Measurements from ENCODE around the gene PTGR3.
A peak's percentile ranks its signal among the peaks of the same experiment; 100 is the strongest.

The PTGR3 gene

GRCh38 chr18:75209129-75209950 lies at the start of gene PTGR3:
Gene PTGR3, minus strand, starts transcription at chr18:75209139. Its CDS starts 81 bp downstream, at chr18:75209058.
- peak; percentile 57 for DNase-seq (ENCODE audit: low read depth)

GRCh38 chr18:75257605-75258004 lies 48.7 kb upstream of the PTGR3 start:
- no peak for DNase-seq (ENCODE audit: low read depth)

GRCh38 chr18:75256376-75256775 lies 47.4 kb upstream of the PTGR3 start:
- DNase-seq (ENCODE audit: low read depth) = no peak

GRCh38 chr18:75255094-75255493 lies 46.2 kb upstream of the PTGR3 start:
- DNase-seq (ENCODE audit: low read depth) = no peak

GRCh38 chr18:75253784-75254183 lies 44.8 kb upstream of the PTGR3 start:
- DNase-seq (ENCODE audit: low read depth) = no peak

GRCh38 chr18:75253043-75253442 lies 44.1 kb upstream of the PTGR3 start:
- DNase-seq (ENCODE audit: low read depth) = no peak

- DNase-seq (ENCODE audit: low read depth) = no peak
These were observed 43.2 kb upstream of the PTGR3 start for GRCh38 chr18:75252136-75252535.

- DNase-seq (ENCODE audit: low read depth) = no peak
These were observed 42.5 kb upstream of the PTGR3 start for GRCh38 chr18:75251466-75251865.

GRCh38 chr18:75250471-75250821 lies 41.5 kb upstream of the PTGR3 start:
- DNase-seq (ENCODE audit: low read depth) = no peak

- no peak for DNase-seq (ENCODE audit: low read depth)
These were observed 40.9 kb upstream of the PTGR3 start for GRCh38 chr18:75249672-75250470.

- no peak for DNase-seq (ENCODE audit: low read depth)
These were observed 40.2 kb upstream of the PTGR3 start for GRCh38 chr18:75249175-75249518.

GRCh38 chr18:75248426-75249174 lies 39.7 kb upstream of the PTGR3 start:
- DNase-seq (ENCODE audit: low read depth) = no peak

GRCh38 chr18:75247611-75248421 lies 38.9 kb upstream of the PTGR3 start:
- no peak for DNase-seq (ENCODE audit: low read depth)

GRCh38 chr18:75246721-75247610 lies 38.0 kb upstream of the PTGR3 start:
- no peak for DNase-seq (ENCODE audit: low read depth)

GRCh38 chr18:75244351-75245313 lies 35.7 kb upstream of the PTGR3 start:
- no peak for DNase-seq (ENCODE audit: low read depth)

GRCh38 chr18:75241705-75242104 lies 32.8 kb upstream of the PTGR3 start:
- no peak for DNase-seq (ENCODE audit: low read depth)

GRCh38 chr18:75240433-75240832 lies 31.5 kb upstream of the PTGR3 start:
- no peak for DNase-seq (ENCODE audit: low read depth)

GRCh38 chr18:75238786-75239185 lies 29.8 kb upstream of the PTGR3 start:
- no peak for DNase-seq (ENCODE audit: low read depth)

GRCh38 chr18:75238100-75238499 lies 29.2 kb upstream of the PTGR3 start:
- DNase-seq (ENCODE audit: low read depth) = no peak

GRCh38 chr18:75235896-75236295 lies 27.0 kb upstream of the PTGR3 start:
- no peak for DNase-seq (ENCODE audit: low read depth)
